HG03103 (cell line): Measurements from ENCODE around the gene SLC24A3.

ENCODE experiments used
- ATAC-seq: cut with Tn5 transposase; IDR thresholded peaks from one replicate; pipeline ENCODE4 v1.9.1; 2021; ENCODE audit warnings: low read depth; ENCODE audit not compliant: unreplicated experiment

Gene SLC24A3

GRCh38 chr20:19236371-19237055 lies 24.1 kb downstream of the SLC24A3 start:
- no peak for ATAC-seq

GRCh38 chr20:19241440-19241839 lies 29.0 kb downstream of the SLC24A3 start:
- no peak for ATAC-seq

GRCh38 chr20:19244291-19244690 lies 31.8 kb downstream of the SLC24A3 start:
- ATAC-seq, result no peak

- ATAC-seq, result no peak
Observed at GRCh38 chr20:19249106-19249879, 36.9 kb downstream of the SLC24A3 start.

GRCh38 chr20:19250346-19250745 lies 37.9 kb downstream of the SLC24A3 start:
- no peak for ATAC-seq

GRCh38 chr20:19251506-19251905 lies 39.1 kb downstream of the SLC24A3 start:
- no peak for ATAC-seq

GRCh38 chr20:19251958-19252357 lies 39.5 kb downstream of the SLC24A3 start:
- ATAC-seq, result no peak

GRCh38 chr20:19252451-19253120 lies 40.1 kb downstream of the SLC24A3 start:
- ATAC-seq, result no peak

GRCh38 chr20:19253316-19253715 lies 40.9 kb downstream of the SLC24A3 start:
- ATAC-seq, result no peak

GRCh38 chr20:19253916-19254820 lies 41.7 kb downstream of the SLC24A3 start:
- ATAC-seq, result no peak

GRCh38 chr20:19254956-19255355 lies 42.5 kb downstream of the SLC24A3 start:
- no peak for ATAC-seq

- ATAC-seq, result no peak
Observed at GRCh38 chr20:19256085-19256484, 43.6 kb downstream of the SLC24A3 start.

GRCh38 chr20:19256906-19257595 lies 44.6 kb downstream of the SLC24A3 start:
- no peak for ATAC-seq

- no peak for ATAC-seq
Observed at GRCh38 chr20:19257865-19258264, 45.4 kb downstream of the SLC24A3 start.

GRCh38 chr20:19259141-19259591 lies 46.7 kb downstream of the SLC24A3 start:
- ATAC-seq, result no peak

GRCh38 chr20:19260412-19261090 lies 48.1 kb downstream of the SLC24A3 start:
- ATAC-seq, result no peak

- no peak for ATAC-seq
Observed at GRCh38 chr20:19264191-19264590, 51.7 kb downstream of the SLC24A3 start.

GRCh38 chr20:19265646-19266374 lies 53.4 kb downstream of the SLC24A3 start:
- ATAC-seq, result no peak

GRCh38 chr20:19268426-19268825 lies 56.0 kb downstream of the SLC24A3 start:
- ATAC-seq, result no peak
